Suprapubic skin (tissue), 3 donors: Measurements from ENCODE around the gene UBASH3A.

Experiments
- CTCF ChIP-seq, 2 donors: fragments of 200-600 bp in 1 of 2; fragments of 450-650 bp in 1 of 2; sonication (generic) in 1 of 2; IDR thresholded peaks; one replicate each; pipeline ENCODE4 v1.5.1; 2016 to 2019; ENCODE audit warnings: antibody characterized with exemption in 2 of 2, mild to moderate bottlenecking in 1 of 2, moderate library complexity in 1 of 2
- EP300 ChIP-seq: sonication (generic); formaldehyde crosslinking; IDR thresholded peaks from one replicate; pipeline ENCODE4 v1.6.1; 2017; ENCODE audit warnings: antibody characterized with exemption
- POLR2A ChIP-seq, 2 donors: fragments of 450-650 bp; IDR thresholded peaks; one replicate each; pipeline ENCODE4 v1.6.1; 2017; ENCODE audit warnings: antibody characterized with exemption in 2 of 2, mild to moderate bottlenecking in 2 of 2, moderate library complexity in 2 of 2

DNA sequence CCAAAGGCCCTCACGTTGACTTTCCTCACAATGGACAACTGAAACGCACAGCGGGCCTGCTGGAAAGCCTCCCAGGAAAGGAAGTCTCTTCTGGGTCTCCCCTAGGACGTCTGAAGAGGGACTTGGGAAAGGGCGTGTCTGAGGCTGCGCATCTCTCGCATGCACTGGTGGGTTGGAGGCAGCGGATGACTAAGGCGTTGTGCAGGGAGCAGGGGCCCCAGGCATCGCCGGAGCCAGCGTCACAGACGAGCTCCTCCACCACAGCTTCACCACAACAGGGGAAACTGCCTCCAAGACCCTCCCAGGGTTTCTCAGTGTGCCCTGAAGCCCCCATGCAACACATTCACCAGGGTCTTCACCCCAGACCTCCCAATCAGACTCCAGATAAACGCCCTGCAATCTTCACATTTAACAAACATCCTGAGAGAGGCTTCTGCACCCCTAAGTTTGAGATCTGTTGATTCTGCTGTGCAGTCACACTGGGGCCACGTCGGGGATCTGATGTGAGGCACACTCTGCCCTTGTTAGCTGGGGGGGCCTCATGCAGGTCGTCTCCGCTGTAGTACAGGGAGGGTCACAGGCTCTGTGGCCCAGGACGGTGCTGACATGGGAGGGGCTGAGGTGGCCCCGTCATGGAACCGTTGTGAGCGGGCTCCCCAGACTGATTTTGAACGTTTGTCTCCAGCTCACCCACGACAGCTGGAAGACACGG, 30.4 kb upstream of the UBASH3A start:
- TF ChIP-seq POLR2A (IDR thresholded peaks at IDR 0.05) (no peak), CTCF (IDR thresholded peaks at IDR 0.05) (no peak), EP300 (no peak)
